ENCODE results near the gene ABCA13. TPM values are rescaled to one million over a fixed set of nuclear protein-coding genes. Genes with fewer than 3 reads are reported as not detected.

ABCA13 gene
- total and polyA plus RNA-seq, 2 of the 4 experiments (the other 2 are of a cell fraction): under 0.01 to 0.07 TPM

- no peak overlapping the region for H2BK5ac ChIP-seq (ENCODE audit: low read depth, low read length, poor library complexity, severe bottlenecking)
- H3K9me1 ChIP-seq (ENCODE audit: insufficient read depth, low read length): peaks cover 14% of the 10 kb centered on the region
- intact Hi-C loops (cut with micrococcal nuclease): no loop called here
- ChIA-PET CTCF (no interaction called here), POLR2A (ENCODE audit: unreplicated experiment) (no interaction called here)
- H3K27me3 ChIP-seq (ENCODE audit: control insufficient read depth, insufficient read depth, low read length): no peaks in the 10 kb centered on the region
- no peak overlapping the region for H3K14ac ChIP-seq (replicated peaks; ENCODE audit: low read depth, low read length)
- 92% methylated on average over 2 of the region's 9 CpGs; no CpG with 5 or more reads in 1 of the 2 experiments for WGBS, 2 experiments (ENCODE audit: extremely low coverage in 2 of 2, insufficient read length in 1 of 2)
- no peak overlapping the region for H3K23ac ChIP-seq (ENCODE audit: low read depth, low read length)
- H4K8ac ChIP-seq (ENCODE audit: low read depth in 2 of 2, low read length in 2 of 2): no peak overlapping the region
- H3K79me1 ChIP-seq (ENCODE audit: low read depth in 1 of 2, low read length in 2 of 2): no peaks in the 10 kb centered on the region
- no TSS peak for BruUV-seq (replicated peaks)
- peak overlapping the region; percentile 14; the same call in 1 of the 2 replicates for H2AK5ac ChIP-seq (ENCODE audit: low read depth, low read length)
- peak overlapping the region; percentile 49; the same call in 1 of the 2 replicates for H2BK120ac ChIP-seq (ENCODE audit: low read depth, low read length)
- ATAC-seq (ENCODE audit: low read depth) (no peak), DNase-seq (no peak)
- H3K18ac ChIP-seq (ENCODE audit: low read depth, low read length): no peak overlapping the region
- H3K27ac ChIP-seq (ENCODE audit: insufficient read depth, low read length): no peak overlapping the region
- peak overlapping the region; percentile 39; the same call in 1 of the 2 replicates for H2BK20ac ChIP-seq (ENCODE audit: low read depth, low read length)
- no peak overlapping the region for H4K91ac ChIP-seq (ENCODE audit: insufficient read depth, low read depth, low read length)
- no peaks in the 10 kb centered on the region for H4K20me1 ChIP-seq (ENCODE audit: insufficient read depth, low read length)
- no peak overlapping the region for H2AK9ac ChIP-seq (replicated peaks; ENCODE audit: low read depth, low read length, poor library complexity)
- H3K4me3 ChIP-seq (ENCODE audit: insufficient read depth, low read depth, low read length): no peak overlapping the region
- H3K9me3 ChIP-seq (ENCODE audit: control insufficient read depth, insufficient read depth, low read length): no peaks in the 10 kb centered on the region
- no peak overlapping the region for H3K4me2 ChIP-seq (ENCODE audit: low read depth, low read length)
- H4K5ac ChIP-seq (ENCODE audit: low read depth, low read length): no peak overlapping the region
- H2BK15ac ChIP-seq (ENCODE audit: low read depth, low read length): no peak overlapping the region
- TF ChIP-seq RAD21 (IDR thresholded peaks at IDR 0.05; ENCODE audit: low read length): no peak
- no peak for TF ChIP-seq MAZ (IDR thresholded peaks at IDR 0.05; ENCODE audit: borderline replicate concordance, low read depth, low read length)
- TF ChIP-seq USF2 (IDR thresholded peaks at IDR 0.05; ENCODE audit: low read depth, low read length): no peak
- TF ChIP-seq CEBPB (IDR thresholded peaks at IDR 0.05; ENCODE audit: low read depth, low read length): no peak
- TF ChIP-seq SMC3 (IDR thresholded peaks at IDR 0.05; ENCODE audit: low read depth, low read length): no peak
- TF ChIP-seq BHLHE40 (IDR thresholded peaks at IDR 0.05; ENCODE audit: low read depth, low read length): no peak
- TF ChIP-seq NFE2L2 (IDR thresholded peaks at IDR 0.05; ENCODE audit: low read depth, low read length): no peak
- TF ChIP-seq FOS (IDR thresholded peaks at IDR 0.05; ENCODE audit: low read depth, low read length): no peak
- TF ChIP-seq RCOR1 (IDR thresholded peaks at IDR 0.05; ENCODE audit: insufficient replicate concordance, low read length): no peak
- TF ChIP-seq ELK1 (IDR thresholded peaks at IDR 0.05; ENCODE audit: borderline replicate concordance, low read depth, low read length): no peak
- TF ChIP-seq RFX5 (IDR thresholded peaks at IDR 0.05; ENCODE audit: low read depth, low read length): no peak
- TF ChIP-seq, protein P1, sequence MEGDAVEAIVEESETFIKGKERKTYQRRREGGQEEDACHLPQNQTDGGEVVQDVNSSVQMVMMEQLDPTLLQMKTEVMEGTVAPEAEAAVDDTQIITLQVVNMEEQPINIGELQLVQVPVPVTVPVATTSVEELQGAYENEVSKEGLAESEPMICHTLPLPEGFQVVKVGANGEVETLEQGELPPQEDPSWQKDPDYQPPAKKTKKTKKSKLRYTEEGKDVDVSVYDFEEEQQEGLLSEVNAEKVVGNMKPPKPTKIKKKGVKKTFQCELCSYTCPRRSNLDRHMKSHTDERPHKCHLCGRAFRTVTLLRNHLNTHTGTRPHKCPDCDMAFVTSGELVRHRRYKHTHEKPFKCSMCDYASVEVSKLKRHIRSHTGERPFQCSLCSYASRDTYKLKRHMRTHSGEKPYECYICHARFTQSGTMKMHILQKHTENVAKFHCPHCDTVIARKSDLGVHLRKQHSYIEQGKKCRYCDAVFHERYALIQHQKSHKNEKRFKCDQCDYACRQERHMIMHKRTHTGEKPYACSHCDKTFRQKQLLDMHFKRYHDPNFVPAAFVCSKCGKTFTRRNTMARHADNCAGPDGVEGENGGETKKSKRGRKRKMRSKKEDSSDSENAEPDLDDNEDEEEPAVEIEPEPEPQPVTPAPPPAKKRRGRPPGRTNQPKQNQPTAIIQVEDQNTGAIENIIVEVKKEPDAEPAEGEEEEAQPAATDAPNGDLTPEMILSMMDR (conservative IDR thresholded peaks at IDR 0.05; ENCODE audit: low read depth, low read length): no peak
- TF ChIP-seq MAFK (IDR thresholded peaks at IDR 0.05; ENCODE audit: low read depth, low read length): no peak
- no peak for TF ChIP-seq CHD1 (IDR thresholded peaks at IDR 0.05; ENCODE audit: low read depth, low read length)
- TF ChIP-seq POLR2A (IDR thresholded peaks at IDR 0.05; ENCODE audit: low read depth, low read length): no peak
- TF ChIP-seq MXI1 (IDR thresholded peaks at IDR 0.05; ENCODE audit: borderline replicate concordance, low read depth, low read length): no peak
- no peak overlapping the region for H3K9ac ChIP-seq (ENCODE audit: low read depth, low read length)
- H3K4ac ChIP-seq (ENCODE audit: low read depth, low read length): no peak overlapping the region
- H3K56ac ChIP-seq (ENCODE audit: extremely low read depth, insufficient read depth, low read length): no peak overlapping the region
- H3K4me1 ChIP-seq (ENCODE audit: control insufficient read depth, insufficient read depth, low read length): peaks cover 9% of the 10 kb centered on the region; the same call in 1 of the 2 replicates
- H2AFZ ChIP-seq (replicated peaks; ENCODE audit: low read length, poor library complexity): peak overlapping the region; percentile 12
- dilution Hi-C loops (cut with HindIII; ENCODE audit: low sequenced_read_pairs, unreplicated experiment): no loop called here
- in situ Hi-C loops (cut with MboI; ENCODE audit: low sequenced_read_pairs): no loop called here
- H3K36me3 ChIP-seq (ENCODE audit: control insufficient read depth, insufficient read depth, low read length): no peaks in the 10 kb centered on the region
These were observed 8.3 kb downstream of the ABCA13 start for GRCh38 chr7:48179496-48180030.
